GM12891 (cell line): ENCODE measurements around the gene UBLCP1.

ENCODE experiments used
- PAX5 ChIP-seq: IDR thresholded peaks from 2 replicates; pipeline ENCODE4 v1.6.1; 2011; ENCODE audit warnings: low read length, moderate library complexity, mild to moderate bottlenecking; ENCODE audit not compliant: insufficient read depth, severe bottlenecking
- POLR2A ChIP-seq: IDR thresholded peaks from 2 replicates; pipeline ENCODE4 v1.6.1; 2011; ENCODE audit warnings: low read depth, low read length, control low read depth
- POLR2AphosphoS5 ChIP-seq: IDR thresholded peaks from 2 replicates; pipeline ENCODE4 v1.6.1; 2011; ENCODE audit warnings: low read depth, low read length, control low read depth
- POU2F2 ChIP-seq: IDR thresholded peaks from 2 replicates; pipeline ENCODE4 v1.6.1; 2011; ENCODE audit warnings: low read depth, mild to moderate bottlenecking, control low read depth, low read length, moderate library complexity
- SPI1 ChIP-seq: IDR thresholded peaks from 2 replicates; pipeline ENCODE4 v1.6.1; 2011; ENCODE audit warnings: low read depth, low read length, control low read depth
- TAF1 ChIP-seq: IDR thresholded peaks from 2 replicates; pipeline ENCODE4 v1.6.1; 2011; ENCODE audit warnings: low read depth, low read length, control low read depth

DNA sequence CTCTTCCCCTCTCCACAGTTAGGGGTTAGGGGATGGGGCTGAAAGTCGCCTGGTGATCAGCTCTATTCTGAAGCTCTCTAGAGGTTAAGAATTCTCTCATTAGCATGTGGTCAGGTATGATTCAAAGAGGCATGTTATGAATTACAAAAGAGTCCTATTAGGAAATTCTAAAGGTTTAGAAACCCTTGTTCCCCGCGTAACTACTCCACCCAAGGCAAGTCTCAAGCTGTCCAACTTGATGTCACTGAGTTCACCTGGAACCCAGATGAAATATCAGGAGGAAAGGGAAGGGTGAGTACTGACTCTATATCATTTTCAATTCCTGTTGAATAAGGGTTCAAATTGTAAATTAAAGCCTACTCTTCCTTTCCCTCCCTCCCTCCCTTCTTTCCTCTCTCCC lies 35.6 kb upstream of the UBLCP1 start:
- TF ChIP-seq POLR2A, result no peak
- no peak for TF ChIP-seq POLR2AphosphoS5
- TF ChIP-seq TAF1, result no peak
- no peak for TF ChIP-seq SPI1
- TF ChIP-seq PAX5, result no peak
- no peak for TF ChIP-seq POU2F2
